HG02840 (cell line): ENCODE data around the gene ACYP1.
"Not testable (repeated sequence)": the region's sequence is repeated elsewhere in the genome, so short reads cannot be mapped to it uniquely, and the experiment has no call there.

Source experiments
- ATAC-seq: cut with Tn5 transposase; IDR thresholded peaks from one replicate; pipeline ENCODE4 v1.9.1; 2021; ENCODE audit warnings: mild to moderate bottlenecking, moderate library complexity, moderate number of reproducible peaks; ENCODE audit not compliant: unreplicated experiment, low FRiP score

ACYP1 gene

DNA sequence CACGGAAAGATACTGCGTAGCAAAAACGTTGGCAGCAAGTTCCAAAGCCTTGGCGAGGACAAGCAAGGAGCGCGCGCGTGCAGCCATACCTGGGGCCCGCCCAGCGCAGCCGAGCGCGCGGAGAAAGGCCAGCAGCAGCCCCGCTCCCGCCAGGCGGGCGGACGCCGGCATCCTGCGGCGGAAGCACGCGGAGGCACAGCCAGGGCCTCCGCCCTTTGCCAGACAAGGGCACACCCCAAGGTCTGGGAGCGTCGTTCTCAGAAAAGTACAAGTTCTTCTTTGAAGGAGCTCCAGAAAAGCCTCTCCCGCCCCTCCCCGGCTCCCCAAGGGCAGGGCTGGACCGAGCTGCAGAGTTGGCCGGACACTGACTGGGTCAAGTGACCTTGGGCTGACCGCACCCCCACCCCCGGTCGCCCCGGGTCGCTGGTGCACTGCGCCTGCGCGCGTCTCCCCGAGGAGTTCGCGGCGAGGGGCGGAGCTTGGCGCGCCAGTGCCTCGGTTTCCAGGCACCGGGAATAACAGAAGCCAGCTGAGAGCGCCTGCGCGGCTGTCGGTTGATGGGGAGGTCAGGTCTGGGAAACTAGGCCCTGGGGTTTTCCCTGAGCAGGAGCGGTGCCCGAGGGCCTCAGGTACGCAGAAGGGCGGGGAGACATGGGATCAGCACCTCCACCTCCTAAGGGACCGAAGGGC, 5.4 kb upstream of the ACYP1 start, which contains the start of gene ZC2HC1C:
Gene ZC2HC1C, plus strand, starts transcription at position 521 of the 690 bp plus-strand sequence. CDS start 933 bp downstream, outside the sequence.
- no peak for ATAC-seq

DNA sequence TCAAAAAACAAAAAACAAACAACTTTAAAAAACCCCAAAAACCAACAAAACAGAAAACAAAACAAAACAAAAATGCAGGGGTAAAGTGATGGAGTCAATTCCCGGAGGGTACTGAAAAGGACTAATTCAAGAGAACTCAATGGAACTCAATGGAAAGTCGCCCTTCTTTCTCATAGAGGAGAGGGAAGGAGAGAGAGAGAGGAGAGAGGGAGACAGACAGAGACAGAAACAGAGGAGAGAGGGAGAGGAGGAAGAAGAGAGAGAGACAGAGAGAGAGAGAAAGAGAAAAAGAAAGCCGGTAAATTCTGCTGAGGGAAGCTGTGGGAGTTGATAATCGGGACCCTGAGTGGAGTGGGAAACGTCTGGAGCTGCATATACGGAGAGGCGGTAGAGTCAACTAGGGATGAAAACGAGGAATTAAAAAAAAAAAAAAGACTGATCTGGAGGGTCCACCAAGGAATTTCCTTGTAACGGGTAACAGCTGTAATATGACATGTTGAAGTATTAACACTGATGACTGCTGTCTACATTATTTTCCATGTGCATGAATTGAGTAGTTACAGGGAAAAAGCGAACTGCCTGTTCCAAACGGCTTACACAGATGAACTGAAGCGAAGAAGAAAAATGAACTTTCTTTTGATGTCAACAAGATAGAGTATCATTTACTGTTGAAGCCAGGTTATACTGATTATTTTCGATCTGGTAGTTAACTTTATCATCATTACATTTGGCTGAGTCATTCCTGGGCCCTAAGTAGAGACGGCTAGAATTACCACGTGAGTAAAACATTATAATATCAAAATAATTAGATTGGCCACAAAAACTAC, 4.7 kb upstream of the ACYP1 start:
- no peak for ATAC-seq

DNA sequence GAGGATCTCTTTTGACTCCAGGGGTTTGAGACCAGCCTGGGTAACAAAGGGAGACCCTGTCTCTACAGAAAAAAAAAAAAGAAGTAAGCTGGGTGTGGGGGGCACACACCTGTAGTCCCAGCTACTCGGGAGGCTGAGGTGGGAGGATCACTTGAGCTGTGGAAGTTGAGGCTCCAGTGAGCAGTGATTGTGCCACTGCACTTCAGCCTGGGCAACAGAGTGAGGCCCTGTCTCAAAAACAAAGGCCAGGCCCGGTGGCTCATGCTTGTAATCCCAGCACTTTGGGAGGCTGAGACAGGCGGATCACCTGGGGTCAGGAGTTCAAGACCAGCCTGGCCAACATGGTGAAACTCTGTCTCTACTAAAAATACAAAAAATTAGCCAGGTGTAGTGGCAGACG, 3.9 kb upstream of the ACYP1 start:
- ATAC-seq, result not testable (repeated sequence)

DNA sequence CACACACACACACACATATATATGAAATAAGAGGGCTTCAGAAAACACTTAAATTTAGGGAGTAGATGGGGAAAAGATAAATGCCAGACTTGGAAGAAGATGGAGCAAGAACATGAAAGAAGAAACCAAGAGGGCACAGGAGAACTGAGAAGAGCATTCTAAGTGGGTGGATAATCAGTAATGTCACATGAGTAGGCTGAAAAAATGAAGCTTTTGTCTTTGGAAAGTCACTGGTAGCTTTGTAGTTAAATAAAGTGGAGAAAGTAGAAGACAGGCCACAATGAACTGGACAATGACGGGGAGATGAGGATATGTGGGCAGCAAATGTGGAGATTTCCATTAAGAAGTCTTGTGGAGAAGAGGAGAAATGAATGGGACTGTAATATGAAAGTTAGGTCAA, 3.4 kb upstream of the ACYP1 start:
- ATAC-seq, result no peak

DNA sequence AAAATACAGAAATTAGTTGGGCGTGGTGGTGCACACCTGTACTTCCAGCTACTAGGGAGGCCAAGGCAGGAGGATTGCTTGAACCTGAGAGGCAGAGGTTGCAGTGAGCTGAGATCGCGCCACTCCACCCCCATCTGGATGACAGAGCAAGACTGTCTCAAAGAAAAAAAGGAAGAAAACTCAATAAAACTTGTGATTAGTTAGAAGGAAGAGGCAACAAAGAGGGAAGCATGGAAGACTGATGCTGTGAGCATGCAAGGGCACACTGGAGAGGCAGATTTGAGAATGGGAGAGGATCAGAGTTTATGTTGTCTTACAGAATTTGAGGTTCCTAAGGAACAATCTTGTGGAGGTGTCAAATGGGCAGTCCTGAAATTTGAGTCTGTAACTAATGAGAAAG, 2.9 kb upstream of the ACYP1 start:
- no peak for ATAC-seq

DNA sequence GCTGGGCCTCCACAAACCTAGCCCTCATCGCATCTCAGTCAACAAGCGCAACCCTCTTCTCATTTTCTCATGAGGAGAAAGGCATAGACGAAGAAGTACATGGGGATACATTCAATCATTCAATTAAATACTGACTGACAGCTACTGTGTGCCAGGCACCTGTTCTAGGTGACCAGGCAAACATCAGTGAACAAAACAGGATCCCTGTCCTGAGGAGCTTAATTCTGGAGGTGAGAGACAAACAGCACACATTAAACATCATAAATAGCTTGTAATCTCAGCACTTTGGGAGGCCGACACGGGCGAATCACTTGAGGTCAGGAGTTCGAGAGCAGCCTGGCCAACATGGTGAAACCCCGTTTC, 362 bp upstream of the ACYP1 start:
- ATAC-seq, result no peak

DNA sequence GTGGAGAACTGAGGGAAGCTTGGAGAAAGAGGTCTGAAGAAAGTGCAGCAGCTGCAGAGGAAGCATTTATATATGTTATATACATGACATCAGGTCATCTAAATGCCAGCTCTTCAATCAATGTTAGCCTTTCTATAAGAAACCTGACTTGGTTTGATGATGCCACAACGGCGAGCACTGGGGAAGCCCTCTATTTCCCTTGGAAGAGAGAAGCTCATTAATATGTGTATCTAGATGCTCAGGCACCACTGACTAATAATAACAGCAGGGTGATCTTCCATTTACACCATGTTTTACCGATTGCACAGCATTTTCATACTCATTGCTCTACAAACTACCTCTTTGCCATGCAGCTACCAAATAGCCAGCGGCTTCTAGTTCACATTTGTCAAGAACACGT, 811 bp downstream of the ACYP1 start:
- ATAC-seq, result no peak

DNA sequence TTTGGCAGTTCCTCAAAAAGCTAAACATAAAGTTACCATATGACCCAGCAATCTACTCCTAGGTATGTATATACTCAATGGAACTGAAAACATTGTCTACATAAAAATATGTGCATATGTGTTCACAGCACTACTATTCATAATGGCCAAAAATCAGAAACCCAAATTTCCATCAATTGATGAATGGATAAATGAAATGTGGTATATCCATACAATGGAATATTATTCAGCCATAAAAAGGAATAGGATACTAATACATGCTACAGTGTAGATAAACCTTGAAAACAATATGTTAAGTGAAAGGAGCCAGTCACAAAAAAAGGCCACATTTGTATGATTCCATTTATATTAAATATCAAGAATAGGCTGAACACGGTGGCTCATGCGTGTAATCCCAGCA, 3.4 kb downstream of the ACYP1 start:
- ATAC-seq, result no peak

DNA sequence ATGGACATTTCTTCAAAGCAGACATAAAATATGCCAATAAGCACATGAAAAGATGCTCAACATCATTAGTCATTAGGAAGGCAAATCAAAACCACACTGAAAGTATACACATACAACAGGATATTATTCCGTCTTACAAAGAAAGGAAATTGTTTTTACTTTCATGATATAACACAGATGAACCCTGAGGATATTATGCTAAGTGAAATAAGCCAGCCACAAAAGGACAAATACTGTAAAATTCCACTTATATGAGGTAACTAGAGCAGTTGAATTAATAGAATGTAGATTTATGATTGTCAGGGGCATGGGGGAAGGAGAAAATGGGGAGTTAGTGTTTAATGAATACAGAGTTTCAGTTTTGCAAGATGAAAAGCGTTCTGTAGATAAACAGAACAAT, 4.2 kb downstream of the ACYP1 start:
- ATAC-seq, result no peak

DNA sequence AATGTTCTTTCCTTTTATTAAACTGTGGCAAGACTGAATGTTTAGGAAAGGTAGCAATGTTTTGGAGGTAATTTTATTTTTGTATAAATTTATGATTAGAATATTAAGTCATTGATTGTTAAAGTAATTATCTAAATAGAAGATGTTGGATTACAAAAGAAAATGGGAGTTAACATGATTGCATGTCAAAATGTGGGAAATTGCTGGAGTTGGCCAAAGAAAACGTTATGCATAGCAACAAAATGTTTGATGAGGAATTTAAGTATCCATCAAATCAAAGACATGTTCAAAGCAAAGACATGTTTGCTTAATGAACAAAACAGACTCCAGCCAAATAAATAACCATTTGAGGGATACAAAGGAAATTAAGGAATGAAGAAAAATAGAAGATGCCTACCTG, 9.4 kb downstream of the ACYP1 start:
- no peak for ATAC-seq

DNA sequence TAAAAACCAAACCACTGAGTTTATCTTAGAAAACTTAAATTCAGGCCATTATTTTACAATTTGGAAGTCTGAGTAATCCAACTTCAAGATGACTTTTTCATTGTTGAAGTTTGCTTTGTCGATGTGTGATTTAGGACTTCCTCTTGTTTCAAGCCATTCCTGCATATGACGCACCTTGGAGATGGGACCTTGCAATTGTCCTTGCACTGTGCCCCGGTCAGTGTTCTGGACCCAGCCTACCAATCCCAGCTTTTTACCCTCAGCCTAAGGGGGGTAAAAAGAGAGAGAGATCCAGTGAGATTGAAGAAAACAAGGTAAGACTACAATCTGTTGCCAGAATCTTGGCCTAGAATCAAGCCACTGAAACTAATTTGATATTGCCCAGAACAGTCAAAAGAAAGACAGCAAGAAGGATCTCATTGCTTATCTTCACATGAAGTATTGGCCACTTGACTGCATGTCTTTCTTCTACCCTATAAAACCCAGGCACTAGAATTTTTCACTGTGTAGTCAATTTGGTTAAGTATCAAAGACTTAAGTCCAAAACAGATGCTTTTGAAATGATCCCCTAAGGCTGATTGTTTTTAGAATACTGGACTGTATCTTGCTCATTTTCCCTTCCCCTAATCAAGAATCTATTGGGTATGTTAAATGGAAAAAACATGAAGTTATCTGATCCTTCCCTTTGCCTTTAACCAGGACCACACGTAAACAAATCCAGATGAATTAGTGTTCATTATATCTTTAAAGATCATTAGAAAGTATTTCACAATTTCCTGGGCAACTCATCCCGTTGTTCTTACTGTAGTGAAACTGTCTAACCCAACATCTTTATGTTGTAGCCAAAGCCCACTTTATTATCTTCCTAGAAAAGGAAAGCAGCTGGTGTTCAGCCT, 10.2 kb downstream of the ACYP1 start:
- ATAC-seq, result no peak

DNA sequence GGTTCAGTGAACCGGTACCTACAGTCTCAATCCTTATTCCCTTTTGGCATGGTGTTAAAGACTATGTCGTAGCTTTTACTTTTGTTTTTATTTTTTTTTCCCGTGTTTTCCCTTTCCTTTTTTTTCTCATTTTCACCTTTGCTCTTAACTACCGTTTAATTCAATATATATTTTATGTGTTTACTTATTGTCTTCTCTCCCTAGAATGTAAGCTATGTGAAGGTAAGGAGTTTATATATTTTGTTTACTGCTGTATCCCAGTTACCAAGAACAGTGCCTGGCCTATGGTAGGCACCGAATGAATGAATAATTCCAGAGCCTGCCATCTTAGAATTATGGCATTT, 12.3 kb downstream of the ACYP1 start:
- no peak for ATAC-seq

DNA sequence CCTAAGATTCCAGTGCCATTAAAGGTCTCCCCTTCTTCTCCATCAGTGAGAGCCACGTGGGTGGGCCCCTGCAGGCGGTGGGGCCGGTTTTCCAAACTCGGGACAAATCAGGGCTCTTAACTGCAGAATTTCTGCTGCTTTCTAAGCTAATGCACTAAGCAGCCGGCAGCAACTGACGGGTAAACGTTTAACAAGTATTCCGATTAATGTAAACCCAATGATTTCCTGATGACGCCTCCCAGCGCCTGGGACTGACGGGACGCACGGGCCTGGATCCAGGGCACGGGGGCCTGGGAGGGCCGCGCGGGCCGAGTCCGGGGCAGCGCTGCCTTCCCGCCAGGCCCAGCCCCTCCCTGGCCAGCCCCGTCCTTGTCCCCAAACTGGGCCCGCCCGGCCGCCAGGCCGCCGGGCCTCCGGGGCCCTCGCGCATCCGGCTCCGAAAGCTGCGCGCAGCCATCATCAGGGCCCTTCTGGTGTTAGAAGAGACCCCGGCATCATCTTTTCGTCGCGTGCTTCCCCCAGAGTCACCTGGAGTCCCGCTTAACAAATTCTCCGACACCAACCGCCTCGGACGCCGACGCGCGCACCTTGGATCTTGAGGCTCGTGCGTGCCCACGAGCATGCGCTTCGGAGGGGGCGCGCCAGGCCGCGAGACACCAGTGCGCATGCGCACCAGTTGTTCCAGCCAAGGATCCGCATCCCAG, 12.8 kb downstream of the ACYP1 start, which contains the start of gene MLH3:
Gene MLH3, minus strand, starts transcription at position 616 of the 704 bp plus-strand sequence. CDS start 1,812 bp downstream, outside the sequence.
- peak; percentile 72 for ATAC-seq

DNA sequence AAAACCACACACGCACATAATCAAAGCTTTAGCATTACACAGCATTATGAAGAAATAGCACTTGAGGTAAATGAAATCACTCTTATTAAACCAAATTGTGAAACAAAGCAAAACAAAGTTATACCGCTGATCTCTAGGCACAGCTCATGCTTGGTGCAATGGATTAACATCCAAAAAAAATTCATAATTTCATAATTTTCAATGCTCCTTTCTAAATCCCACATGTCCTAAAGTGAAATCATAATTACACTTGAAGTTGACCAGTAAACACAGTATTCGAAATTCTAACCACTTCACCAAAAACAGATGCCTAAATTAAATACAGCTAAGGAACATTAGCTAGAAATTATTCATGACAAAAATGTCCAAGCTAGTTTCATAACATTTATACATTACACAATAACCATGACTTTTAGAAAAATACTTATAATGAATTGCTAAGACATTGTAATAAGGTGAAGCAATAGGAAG, 14.1 kb downstream of the ACYP1 start:
- ATAC-seq, result no peak

DNA sequence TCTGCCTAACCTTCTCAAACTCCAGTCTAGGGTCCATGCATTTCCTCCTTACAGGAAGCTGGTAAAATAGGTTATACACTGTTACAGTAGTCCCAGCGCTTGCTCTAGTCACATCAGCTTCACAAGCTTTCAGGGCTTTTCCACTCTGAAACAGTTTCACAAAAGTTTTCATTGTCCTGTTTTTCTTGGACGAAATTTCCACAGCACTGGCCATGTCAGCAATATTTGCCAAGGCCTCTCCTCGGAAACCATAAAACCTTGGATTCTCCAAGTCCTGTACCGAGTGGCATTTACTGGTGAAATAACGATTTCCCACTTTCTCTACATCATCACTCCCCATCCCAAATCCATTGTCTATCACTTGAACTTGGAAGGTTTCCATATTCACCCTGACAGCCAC, 14.7 kb downstream of the ACYP1 start:
- no peak for ATAC-seq

DNA sequence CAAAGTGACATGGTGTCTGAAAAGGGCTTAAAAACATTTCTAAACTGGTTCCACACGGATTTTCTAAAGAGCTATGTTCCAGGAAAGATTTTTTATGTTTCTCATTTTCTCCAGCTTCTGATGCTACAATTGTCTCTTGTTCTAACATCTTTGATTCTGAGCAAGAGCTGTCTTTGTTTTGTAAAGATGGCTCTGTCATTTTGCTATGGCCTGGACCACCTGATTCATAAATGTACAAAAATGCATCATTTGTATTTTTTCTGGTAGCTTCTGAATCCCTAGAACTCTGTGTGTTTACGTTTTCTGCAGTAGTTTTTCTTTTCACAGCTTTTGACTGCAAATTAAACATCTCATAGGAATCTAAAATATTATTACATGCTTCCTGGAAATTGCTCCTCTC, 15.7 kb downstream of the ACYP1 start:
- no peak for ATAC-seq

DNA sequence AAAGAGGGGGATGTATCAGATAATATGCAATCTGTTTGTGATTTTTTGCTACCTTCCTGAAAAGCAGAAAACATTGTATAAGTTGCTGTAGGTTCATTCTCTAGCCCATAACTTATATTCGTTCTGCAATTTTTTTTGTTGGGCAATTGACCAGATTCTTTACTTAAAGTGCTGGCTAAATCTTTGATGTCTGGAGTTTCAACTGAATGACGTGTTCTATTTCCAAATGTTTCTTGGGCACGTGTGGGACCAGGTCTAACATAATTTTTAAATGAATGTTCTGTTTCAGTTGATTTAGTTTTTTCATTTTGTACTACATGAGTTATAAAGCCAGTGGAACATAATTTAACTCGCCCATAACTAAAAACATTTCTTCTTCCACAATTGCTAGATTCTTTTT, 16.3 kb downstream of the ACYP1 start:
- ATAC-seq, result no peak

DNA sequence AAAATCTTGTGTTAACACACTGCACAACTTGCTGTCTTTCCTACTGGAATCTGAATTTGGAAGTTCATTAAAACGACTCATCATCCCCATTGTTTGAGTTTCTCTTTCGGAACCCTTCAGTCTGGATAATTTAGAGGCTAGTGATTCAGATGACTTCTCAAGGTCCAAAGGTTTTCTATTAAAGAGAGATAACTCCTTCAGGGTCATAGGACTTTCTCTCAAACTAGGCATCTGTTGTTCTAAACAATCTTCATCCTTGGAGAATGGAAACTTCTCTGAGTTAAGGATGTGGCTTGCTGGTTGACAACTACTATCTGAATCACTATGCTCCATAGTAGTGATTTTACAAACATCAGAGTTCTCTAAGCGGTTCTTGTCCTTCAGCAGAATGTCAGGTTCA, 16.9 kb downstream of the ACYP1 start:
- no peak for ATAC-seq

DNA sequence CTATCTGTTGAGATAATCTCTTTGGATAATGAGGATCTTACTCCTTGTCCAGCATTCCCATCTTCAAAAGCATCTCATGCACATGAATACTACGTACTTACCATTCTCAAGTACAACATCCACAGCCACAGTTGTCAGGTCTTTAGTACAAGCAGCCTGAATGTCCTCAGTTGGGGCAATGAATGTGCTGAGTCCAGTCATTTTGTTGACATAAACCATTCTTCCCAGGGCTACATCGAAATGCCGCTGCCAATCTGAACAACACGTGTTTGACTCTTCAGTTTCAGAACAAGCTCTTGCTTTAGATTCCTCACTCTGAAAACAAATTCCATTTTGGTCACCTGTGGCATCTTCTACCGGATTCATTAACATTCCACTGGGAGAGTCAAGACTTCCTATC, 17.5 kb downstream of the ACYP1 start:
- ATAC-seq, result no peak

DNA sequence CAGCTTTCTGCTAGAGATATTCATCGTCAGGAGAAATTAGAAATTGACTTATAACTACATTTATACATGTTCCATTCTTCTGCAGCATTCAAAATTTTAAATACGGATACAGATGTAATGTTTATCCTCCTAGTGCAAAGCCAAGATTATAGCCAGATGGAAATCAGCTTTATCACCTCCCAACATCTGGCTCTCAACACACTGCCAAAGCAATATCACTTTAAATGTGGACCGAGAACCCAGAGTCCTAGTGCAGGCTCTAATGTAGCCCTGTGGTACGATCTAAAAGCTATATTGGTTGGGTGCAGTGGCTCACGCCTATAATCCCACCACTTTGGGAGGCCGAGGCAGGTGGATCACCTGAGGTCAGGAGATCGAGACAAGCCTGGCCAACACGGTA, 19.1 kb downstream of the ACYP1 start:
- no peak for ATAC-seq
